Measurements from ENCODE around the gene BANP.
"Not testable (repeated sequence)": the region's sequence is repeated elsewhere in the genome, so short reads cannot be mapped to it uniquely, and the experiment has no call there.

The BANP gene

DNA sequence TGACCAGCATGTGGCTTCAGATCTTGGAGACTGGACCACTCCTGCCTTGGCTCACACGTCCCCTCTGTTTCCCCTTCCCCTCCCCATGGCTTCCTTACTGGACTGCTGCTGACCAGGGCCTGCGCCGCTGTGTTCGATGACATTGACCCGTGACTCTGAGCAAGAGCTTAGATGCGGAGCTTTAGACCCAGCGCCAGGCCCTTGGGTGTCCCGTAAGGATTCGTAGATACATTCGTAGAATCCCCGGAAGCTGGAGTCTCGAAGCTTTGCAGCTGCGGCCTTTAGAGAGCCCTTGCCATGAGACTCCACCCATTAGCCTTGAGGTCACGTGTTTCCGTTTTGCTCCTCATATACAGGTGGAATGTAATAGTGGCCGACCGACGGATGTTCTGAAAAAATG is 65.2 kb downstream of the BANP start:
- not testable (repeated sequence) for DNase-seq

DNA sequence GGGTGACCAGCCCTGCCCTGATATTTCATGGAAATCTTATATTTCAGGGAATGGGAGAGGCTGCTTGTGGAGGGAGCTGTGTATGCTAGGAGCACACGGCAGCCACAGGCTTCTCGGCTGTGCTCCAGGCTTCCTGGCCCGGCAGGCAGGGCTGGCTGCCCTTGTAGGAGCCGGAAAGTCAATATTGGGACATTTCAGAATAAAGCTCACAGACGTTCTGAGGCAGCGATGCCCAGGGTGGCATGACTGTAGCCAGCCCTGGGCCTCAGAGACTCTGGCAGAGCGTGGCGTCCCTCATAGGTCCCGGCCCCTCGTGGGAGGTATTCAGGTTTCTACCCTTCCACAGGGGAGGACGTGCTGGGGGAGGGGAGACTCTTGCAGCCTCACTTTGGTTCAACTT is 65.7 kb downstream of the BANP start:
- DNase-seq = no peak

DNA sequence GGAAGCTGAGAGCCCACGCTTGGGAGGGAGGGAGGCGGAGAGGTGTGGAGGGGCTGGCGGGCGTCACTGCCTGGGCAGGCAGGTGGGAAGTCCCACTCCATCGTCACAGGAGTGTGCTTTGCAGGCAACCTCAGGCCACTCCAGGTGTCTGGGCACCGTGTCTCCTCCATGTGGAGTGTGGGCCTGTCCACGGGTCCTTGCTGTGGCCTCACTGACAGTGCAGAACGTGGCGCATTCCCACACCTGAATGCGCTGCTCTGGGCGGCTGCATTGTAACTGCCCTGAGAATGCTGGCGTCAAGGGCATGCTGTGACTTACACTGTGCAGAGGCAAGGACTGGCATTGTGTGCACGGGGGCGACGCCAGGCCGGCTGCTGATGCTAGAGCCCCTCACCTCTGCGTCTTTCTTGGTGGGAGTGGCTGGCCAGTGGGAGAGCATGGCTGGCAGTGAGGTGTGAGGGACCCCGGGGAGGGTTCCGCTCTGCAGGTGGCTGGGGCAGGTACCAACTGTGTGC is 66.4 kb downstream of the BANP start:
- DNase-seq = no peak

DNA sequence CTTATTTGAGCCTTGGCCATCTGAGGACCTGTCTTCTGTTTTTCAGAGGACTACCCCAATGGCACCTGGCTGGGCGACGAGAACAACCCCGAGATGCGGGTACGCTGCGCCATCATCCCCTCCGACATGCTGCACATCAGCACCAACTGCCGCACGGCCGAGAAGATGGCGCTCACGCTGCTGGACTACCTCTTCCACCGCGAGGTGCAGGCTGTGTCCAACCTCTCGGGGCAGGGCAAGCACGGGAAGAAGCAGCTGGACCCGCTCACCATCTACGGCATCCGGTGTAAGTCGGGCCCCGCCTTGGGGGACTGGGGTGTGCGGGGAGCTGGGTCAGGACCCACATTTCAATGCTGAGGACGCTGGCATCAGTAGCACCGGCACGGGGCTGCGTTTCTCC is 67.1 kb downstream of the BANP start:
- DNase-seq = not testable (repeated sequence)

DNA sequence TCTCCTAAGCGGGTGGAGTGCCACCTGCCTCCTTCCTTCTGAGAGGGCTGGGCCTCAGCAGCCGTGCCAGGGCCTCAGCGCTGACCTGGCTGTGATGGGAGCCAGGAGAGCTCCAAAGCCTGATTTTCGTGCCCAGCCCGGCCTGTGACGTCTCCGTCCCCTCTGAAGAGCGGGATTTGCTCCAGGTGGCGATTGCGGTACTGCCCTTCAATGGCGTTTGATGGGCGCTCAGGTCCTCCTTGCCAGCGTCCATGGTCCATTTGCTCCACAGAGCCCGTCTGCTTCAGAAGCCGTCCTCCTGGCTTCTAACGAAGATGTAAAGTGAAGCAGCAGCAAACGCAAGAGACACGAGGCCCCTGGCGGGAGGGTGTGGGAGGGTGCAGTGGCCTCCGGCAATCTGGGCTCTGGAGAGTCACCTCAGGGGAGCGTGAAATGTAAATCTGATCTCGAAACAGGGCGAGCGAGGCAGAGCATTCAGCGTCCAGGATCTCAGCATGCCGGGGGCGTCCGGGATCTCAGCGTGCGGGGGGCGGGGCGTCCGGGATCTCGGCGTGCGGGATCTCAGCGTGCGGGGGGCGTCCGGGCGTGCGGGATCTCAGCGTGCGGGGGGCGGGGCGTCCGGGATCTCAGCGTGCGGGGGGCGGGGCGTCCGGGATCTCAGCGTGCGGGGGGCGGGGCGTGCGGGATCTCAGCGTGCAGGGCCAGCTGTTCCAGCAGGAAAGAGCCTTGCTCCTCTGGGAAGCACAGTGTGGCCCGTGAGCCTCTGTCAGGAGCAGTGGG is 68.0 kb downstream of the BANP start:
- not testable (repeated sequence) for DNase-seq

DNA sequence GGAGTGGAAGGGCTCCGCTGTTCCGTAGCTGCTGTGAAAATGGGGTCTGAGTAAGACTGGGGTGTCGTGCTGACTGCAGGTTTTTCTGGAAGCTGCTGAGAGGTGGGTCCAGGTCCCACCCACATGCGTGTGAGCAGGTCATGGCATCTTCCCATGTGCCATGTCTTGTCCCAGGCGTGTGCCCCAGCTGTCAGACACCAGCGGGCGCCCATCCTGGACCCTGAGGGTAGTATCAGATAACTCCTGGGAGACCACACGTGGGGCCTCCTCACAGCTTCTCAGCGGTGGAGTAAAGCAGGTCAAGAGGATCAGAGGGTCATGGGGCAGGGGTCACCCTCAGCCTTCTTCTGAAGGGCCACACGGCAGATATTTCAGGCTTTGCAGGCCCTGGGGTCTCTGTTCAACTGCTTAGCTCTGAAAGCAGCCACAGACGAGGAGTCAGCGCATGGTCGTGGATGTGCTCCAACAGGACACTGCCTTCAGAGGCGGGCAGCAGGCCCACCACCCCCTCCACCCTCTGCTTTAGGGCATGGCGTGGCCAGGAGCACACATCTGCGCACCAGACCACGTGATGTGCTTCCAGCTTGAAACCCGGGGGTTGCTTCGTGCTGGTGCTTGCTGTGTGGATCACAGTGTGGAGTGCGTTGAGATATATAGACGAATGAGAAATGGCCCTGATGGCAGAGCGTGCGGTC is 68.7 kb downstream of the BANP start:
- no peak for DNase-seq

DNA sequence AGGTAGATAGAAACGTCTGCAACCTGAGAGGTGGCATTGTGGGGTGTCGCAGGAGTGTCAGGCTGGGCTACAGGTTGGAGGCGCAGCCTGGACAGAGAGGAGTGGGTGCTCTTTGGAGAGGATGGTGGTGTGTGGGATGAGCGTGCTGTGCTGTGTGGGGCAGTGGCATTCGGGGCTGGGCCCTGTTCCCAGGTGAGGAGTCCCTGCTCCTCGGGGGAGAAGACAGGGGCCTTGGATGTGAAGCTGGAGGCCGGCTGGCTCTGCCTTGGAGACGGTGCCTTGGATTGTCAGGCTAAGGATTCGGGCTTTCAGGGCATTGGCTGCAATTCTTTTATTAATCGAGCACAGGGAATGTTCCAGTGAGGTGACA is 69.3 kb downstream of the BANP start:
- no peak for DNase-seq

DNA sequence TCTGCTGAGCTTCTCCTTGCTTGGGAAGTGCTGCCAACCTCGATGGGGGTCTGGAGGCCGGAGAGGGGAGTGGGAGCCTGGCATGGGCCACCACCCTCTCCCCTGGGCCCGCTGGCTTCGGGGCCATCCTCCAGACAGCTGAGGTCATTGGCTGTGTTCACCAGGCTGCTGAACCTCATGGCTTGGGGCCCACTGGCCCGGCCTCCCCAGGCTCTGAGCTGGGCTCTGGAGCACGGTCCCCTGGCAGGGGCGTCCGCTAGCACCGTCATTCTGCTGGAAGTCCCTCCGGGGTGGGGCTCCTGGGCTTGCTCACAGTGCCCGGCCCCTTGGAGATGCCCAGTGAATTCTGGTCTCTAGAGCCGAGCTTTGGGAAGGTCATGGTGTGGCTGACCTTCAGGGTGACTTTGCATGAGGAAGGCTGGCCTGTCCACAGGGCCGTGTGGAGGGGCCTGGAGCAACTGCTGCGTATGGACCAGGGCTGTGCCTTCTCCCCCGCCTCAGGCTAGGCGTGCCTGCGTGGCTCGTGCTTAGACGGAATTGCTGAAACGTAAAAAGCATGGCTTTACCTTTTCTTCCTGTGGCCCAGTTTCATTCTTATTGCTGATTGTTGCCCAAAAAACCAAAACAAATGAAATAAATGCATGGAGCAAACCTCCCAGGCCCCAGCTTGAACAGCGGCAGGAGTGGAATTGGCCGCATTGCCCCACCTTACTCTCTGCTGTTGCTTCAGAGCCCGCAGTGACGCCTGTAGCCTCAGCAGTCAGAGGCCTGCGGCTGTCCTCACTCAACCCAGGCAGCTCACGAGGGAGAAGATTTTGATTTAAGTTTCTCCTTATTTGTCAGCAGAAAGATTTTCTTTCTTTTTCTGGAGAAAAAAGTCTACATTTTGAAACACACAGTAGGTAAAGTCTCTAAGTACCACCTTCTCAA is 70.1 kb downstream of the BANP start:
- DNase-seq = not testable (repeated sequence)

DNA sequence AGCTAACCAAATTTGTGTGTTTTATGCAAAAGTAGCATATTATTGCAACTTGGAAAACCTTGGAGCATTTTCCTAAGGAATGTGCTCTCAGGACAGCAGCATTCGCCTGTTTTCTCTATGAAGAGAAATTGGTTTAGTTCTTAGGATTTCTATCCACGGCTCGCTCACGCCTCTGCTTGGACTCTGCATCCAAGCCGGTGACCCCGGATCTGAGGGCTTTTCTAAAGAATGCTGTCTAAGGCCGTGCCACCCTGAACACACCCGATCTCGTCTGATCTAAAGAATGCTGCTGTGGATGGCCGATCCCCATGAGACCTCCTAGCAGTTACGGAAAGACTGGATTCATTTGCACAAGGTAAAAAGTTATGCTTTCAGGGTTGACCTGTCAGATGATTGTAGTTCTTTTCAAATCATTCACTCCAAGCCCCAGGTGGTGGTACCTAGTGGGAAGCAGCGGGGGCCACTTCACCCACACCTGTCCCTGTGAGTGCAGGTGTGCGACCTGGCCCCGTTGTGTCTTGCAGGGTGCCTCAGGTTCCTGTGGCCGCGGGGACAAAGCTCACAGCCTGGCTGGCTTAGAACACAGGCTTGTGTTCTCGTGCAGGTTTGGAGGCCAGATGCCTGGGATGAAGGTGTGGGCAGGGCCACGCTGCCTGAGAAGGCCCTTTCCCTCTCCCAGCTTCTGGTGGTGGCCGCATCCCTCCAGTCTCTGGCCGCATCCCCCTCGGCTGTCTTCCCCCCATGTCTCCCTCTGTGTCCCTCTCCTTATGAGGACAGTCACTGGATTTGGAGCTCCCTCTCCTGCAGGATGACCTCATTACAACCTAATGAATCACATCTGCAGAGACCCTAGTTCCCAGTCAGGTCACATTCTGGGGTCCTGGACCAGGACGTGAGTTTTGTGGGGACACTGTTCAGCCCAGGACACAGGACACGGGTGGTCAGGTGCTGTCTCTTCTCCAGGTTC is 71.1 kb downstream of the BANP start:
- DNase-seq = no peak

DNA sequence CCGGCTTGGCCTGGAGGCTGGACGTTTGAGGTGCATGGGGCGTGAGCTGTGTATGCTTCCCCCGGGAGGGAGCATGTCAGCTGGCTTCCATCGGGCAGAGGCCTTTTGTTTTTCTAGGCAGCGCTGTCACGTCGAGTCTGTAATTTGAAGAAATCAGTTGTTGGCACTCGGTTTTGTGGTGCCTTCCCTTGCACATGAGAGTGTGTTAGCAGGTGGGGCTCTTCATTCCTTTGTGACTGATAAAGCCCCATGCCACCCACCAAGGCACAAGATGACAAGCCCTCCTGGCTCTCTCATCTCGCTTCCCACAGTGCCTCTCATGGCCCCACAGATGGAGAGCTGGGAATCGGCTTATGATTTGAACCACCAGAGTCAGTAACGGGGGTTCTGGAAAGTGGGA is 72.1 kb downstream of the BANP start:
- DNase-seq = no peak

DNA sequence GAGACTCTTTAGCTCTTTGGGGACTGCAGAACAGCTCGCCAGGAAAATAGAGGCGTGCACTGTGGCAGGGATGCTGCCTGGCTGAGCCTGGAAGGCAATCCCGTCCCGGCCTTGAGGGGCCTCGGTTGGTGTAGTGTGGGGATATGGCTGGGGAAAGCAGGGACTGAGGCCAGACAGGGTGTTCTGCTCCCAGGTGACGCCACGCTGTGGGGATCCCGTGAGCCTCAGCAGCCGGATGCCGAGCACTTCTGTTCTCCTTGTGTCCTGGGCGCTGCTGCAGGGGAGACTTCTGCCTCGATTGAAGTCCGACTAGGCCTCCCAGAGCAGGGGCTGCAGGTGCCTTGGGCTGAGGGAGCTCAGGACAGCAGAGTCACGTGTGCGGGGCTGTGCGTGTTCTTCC is 72.6 kb downstream of the BANP start:
- DNase-seq = no peak

DNA sequence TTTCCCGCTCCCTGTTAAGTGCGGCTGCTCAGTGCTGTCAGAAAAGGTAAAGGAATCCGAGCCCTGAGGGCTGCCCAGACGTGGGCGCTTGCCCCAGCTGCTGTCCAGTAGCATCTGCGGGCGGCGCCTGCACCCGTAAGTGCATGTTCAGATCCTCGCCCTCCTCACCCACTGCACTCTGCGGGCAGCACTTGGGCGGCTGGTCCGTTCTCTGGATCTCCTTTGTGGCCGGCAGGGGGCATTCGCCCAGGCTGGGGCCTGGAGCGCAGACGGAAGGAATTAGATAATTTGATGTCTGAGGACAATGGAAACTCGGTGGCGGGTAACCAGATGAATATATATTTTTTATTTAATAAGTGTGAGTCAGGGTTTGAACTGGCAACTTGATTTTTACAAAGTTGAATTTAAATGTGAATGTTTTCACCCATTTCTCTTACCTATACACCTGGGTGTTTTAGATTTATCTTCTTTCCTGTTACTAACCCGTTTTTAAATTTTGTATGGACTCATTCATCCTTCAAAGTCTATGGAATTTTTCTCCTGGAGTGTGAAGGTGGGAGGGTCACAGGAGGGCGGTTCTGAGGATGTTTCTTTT is 73.4 kb downstream of the BANP start:
- not testable (repeated sequence) for DNase-seq

DNA sequence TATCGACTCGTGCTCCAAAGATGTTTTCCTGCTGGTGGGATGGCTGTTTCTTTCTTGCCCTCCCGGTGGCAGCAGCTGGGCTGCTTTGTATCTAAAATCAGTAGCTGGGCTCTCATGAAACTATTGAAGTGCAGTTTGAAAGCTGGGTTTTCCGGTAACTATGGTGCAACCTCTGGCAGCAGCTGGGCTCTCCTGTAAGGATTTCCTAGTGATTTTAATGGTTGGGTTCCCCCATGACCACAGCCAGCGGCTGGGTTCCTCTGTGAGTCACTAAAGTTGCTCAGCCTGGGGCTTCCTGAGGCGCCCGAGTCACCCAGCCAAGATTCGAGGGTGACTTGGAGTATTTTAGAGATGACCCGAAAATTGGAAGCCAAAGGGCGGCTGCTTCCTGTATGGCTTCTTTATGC is 73.9 kb downstream of the BANP start:
- peak; percentile 37 to 47 for DNase-seq

DNA sequence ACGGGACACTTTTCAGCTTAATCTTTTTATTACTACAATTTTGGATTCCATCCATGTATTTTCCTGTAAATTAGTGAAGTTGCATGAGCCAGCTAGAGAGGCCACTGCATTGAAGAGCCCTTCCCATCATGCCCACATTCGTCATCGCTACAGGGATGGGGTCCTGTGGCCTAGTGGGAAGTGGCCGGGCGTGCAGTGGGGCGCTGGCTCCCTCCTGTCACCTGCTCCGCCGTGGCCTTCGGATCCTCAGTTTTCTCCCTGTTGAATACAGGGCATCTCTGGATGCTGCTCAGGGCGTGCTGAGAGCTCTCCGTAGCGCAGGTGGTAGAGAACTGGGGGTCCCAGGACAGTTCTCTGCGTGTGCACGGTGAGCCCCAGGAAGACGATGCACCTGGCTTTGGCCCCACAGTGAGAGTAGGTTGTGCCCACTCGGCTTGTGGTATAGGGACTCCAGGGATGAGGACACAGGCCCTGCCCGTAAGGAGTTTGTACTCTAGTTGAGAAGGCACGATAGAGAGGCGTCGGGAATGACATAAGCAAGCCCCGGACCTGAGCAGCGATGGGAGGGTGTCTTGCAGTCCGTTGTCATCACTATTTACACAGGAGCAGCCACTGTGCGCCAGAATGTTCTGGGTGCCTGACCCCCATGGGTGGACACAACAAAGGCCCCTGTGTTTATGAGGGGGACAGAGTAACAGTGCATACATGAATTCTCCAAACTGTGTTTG is 74.8 kb downstream of the BANP start:
- DNase-seq = not testable (repeated sequence)

DNA sequence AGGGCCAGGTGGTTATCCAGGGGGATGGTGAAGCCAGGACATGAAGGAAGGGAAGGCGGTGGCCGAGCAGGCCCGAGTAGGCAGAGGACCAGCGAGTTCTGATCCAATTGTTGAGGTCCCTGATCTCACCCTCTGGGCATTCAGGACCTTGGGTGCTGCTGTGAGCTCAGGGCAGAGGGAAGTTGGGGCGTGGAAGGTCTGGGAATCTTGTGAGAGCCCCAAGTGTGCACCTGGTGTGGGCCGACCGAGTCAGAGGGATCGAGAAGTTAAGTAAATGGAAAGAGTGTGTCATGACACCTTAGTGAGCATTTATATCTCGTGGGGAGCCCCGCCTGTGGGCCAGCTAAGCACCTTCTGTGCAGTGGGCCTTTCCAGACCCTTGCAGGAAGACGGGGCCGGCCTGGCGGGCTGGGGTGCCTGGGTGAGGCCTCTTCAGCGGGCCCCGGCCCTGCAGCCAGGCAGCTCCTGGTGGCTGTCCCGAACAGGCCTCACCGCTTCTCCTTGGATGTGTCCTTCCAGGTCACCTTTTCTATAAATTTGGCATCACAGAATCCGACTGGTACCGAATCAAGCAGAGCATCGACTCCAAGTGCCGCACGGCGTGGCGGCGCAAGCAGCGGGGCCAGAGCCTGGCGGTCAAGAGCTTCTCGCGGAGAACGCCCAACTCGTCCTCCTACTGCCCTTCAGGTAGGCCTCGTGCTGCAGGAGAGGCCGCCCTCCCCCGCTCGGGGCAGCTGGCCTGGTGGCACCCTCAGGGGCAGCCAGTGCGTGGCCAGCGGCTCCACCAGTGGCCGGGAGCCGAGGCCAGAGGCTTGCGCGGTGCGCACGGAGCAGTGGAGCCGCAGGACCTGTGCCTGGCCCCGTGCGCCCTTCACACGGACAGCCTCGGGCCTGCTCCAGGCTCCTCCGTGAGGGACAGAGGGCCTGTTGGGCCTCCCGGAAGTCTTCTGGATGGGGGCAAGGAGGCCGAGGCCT is 76.0 kb downstream of the BANP start:
- no peak for DNase-seq

DNA sequence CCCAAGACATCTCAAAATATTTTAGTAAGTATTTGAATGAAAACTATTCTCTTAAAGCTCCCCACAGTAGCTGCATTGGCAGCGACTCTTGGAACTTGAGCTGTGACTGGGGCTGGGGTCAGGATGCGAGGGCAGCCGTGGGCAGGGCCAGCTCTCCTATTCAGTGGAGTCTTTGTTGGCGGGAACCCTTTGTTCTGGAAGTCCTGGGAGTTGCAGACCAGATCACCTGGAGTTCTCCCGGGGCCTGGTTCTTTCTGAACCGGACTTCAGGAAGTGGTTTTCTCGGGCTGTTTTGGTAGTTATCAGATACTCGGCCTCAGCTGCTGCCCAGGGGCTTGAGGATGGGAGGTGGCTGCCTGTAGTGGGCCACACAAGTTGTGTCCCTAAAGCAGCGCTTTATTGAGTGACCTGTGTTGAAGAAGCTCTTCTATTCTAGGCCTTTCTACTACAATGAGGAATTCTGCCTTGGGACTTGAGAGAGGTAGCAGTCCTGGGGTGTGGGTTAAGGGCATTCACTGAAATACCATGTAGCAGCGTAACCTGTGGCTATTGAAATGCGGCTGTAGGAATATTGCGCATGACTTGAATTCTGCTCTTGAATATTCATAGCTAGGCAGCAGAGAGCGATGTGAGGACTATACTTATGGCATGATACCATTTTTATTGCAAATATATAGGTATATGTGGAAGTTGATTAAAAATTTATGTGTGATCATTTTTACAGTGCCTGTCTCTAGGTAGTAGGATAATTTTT is 77.1 kb downstream of the BANP start:
- DNase-seq = not testable (repeated sequence)

DNA sequence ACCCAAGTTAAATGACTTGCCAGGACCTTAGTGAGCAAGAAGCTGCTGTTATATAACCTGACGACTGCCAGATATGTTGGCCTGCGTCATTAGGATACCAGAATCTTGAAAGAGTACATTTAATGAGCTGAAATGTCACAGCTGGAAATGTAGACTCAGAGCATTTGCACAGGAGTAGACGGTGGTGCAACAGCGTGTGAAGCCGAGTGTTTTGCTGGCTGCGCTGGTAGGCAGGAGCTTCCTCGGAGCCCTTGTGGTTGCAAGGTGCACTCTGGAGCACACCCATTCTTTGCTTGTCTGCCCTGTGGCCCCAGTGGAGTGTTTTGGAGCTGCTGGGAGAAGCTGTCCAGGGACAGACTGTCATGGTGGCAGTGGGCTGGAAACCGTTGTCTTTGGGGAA is 79.3 kb downstream of the BANP start:
- DNase-seq = no peak

DNA sequence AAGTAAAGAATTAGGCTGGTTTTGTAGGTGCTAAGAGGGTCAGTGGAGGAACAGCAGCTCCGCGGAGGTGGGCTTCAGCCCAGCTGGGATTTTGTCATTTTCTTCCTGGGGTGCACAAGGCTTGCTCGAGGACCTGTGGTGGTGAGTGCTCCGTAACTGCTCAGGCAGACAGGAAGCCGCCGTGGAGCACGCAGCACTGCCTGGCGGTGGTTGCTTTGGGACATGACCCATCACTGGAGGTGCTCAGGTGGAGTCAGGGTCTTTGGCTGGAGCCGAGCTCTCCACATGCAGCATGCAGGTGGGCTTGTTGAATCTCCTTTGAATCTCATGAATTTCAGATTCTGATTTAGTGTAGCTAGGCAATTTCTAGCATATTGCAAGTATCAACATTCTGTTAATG is 79.7 kb downstream of the BANP start:
- DNase-seq = not testable (repeated sequence)

All from activated T-cell treated with anti-CD3 and anti-CD28 coated beads, Interleukin-2, amount 50 U/mL, for 48 hours (primary cell).